CD4-positive, alpha-beta T cell treated with Interleukin-4 for 1 hour (primary cell): Measurements from ENCODE around the gene KCNQ1OT1.

ENCODE experiments used
- DNase-seq, 2 donors: peaks; one replicate each; pipeline ENCODE4 v3.0.0-alpha.2; 2020 to 2022

The KCNQ1OT1 gene

GRCh38 chr11:2566223-2567025 is 133.4 kb downstream of the KCNQ1OT1 start:
- no peak for DNase-seq

- DNase-seq = no peak
These were observed 134.2 kb downstream of the KCNQ1OT1 start for GRCh38 chr11:2565447-2566222.

- DNase-seq = no peak
These were observed 135.0 kb downstream of the KCNQ1OT1 start for GRCh38 chr11:2564588-2565425.

GRCh38 chr11:2564008-2564530 is 135.7 kb downstream of the KCNQ1OT1 start:
- no peak for DNase-seq

GRCh38 chr11:2563213-2564007 is 136.4 kb downstream of the KCNQ1OT1 start:
- DNase-seq = no peak

- no peak for DNase-seq
These were observed 136.9 kb downstream of the KCNQ1OT1 start for GRCh38 chr11:2562890-2563212.

- no peak for DNase-seq
These were observed 137.9 kb downstream of the KCNQ1OT1 start for GRCh38 chr11:2561696-2562581.

GRCh38 chr11:2559527-2560311 is 140.1 kb downstream of the KCNQ1OT1 start:
- no peak for DNase-seq

GRCh38 chr11:2558861-2559526 is 140.8 kb downstream of the KCNQ1OT1 start:
- no peak for DNase-seq

GRCh38 chr11:2558397-2558796 is 141.4 kb downstream of the KCNQ1OT1 start:
- no peak for DNase-seq
